HEK293T (cell line): ENCODE results near the gene SERGEF.
"Not testable (repeated sequence)": the region's sequence is repeated elsewhere in the genome, so short reads cannot be mapped to it uniquely, and the experiment has no call there.

Experiments used
- CTBP1 ChIP-seq: fragments of 450-650 bp; IDR thresholded peaks from 2 replicates; pipeline ENCODE4 v1.6.1; 2016; ENCODE audit warnings: borderline replicate concordance
- FOXA1 ChIP-seq: fragments of 450-650 bp; IDR thresholded peaks from 2 replicates; pipeline ENCODE4 v1.6.1; 2016; ENCODE audit warnings: mild to moderate bottlenecking
- FOXM1 ChIP-seq: fragments of 450-650 bp; IDR thresholded peaks from 2 replicates; pipeline ENCODE4 v1.6.1; 2017; ENCODE audit warnings: mild to moderate bottlenecking, borderline replicate concordance
- LEF1 ChIP-seq: fragments of 450-650 bp; IDR thresholded peaks from 2 replicates; pipeline ENCODE4 v1.6.1; 2017; ENCODE audit warnings: mild to moderate bottlenecking, borderline replicate concordance
- ZNF384 ChIP-seq: fragments of 450-650 bp; IDR thresholded peaks from 2 replicates; pipeline ENCODE4 v1.6.1; 2016

DNA sequence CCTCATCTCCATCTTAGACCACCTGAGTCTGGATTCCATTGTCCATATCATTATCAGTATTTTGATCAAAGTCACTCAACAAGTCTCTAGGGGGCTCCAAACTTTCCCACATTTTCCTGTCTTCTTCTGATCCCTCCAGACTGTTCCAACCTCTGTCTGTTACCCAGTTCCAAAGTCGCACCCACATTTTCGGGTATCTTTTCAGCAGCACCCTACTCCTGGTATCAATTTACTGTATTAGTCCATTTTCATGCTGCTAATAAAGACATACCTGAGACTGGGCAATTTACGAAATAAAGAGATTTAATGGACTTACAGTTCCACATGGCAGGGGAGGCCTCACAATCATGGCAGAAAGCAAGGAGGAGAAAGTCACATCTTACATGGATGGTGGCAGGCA is 144.4 kb downstream of the SERGEF start:
- not testable (repeated sequence) for TF ChIP-seq LEF1, CTBP1, ZNF384, FOXM1, FOXA1
